Measurements from ENCODE around the gene USP34. TPM values are rescaled to one million over a fixed set of nuclear protein-coding genes. Genes with fewer than 3 reads are reported as not detected.

USP34 gene
- total and polyA plus RNA-seq, 9 of the 15 experiments (the other 6 are each of a cell fraction or from before 2014, with no cell fraction given) = 19.8 to 108 (median 67.8) TPM

DNA sequence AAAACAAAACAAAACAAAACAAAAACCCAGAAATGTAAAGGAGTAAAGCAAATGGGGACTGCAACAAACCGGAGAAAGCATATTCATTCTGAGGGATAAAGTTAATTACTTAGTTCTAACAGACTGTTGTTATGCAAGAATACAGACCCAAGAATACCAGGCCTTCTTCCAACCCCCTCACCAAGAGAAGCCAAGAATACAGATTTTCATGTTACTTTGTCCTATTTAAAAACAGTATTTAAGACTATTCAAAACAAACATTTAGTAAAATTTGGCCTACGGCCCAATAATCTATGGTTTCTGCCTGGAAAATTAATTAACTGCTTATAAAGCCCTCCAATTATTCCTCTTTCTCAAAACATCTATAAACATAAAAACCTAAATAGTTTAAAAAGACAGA is 91.4 kb downstream of the USP34 start:
- ChIA-PET POLR2A (interaction anchor here (0.7 to 1.2 kb wide), 3 partner anchors 8 to 18 kb away, joined by 3 to 5 read pairs (median 4); no protein-coding TSS in a partner anchor), CTCF (ENCODE audit: low intra/inter-chr PET ratio) (no interaction called here)
- no peak overlapping the region for H3K27ac ChIP-seq (ENCODE audit: extremely low read depth, low read depth, low read length)
- H3K4me3 ChIP-seq = no peak overlapping the region
- H3K9me3 ChIP-seq (replicated peaks; ENCODE audit: control insufficient read depth, insufficient read depth, low read depth, low read length) = no peaks in the 10 kb centered on the region
- H3K27me3 ChIP-seq (ENCODE audit: control insufficient read depth in 2 of 2, insufficient read depth in 2 of 2, low read length in 2 of 2) = no peaks in the 10 kb centered on the region
- no peak for FAIRE-seq
- H4K20me1 ChIP-seq (replicated peaks; ENCODE audit: control insufficient read depth, insufficient read depth, low read length) = no peaks in the 10 kb centered on the region
- H3K4me1 ChIP-seq (replicated peaks in 1 of 2; ENCODE audit: control insufficient read depth in 2 of 2, insufficient read depth in 2 of 2, low read length in 2 of 2) = no peaks in the 10 kb centered on the region
- no peak for ATAC-seq
- no peak for DNase-seq (ENCODE audit: extremely low read depth in 1 of 4, low spot score in 3 of 4)
- H2AFZ ChIP-seq (ENCODE audit: low read depth, low read length) = no peak overlapping the region
- no TSS peak for BruUV-seq (replicated peaks)
- no peaks in the 10 kb centered on the region for H3K9me1 ChIP-seq (ENCODE audit: control insufficient read depth, insufficient read depth, low read length)
- TF ChIP-seq CBFB (CRISPR knock-in tag; IDR thresholded peaks at IDR 0.05) (no peak), KHSRP (IDR thresholded peaks at IDR 0.05) (no peak), ZNF551 (CRISPR knock-in tag; IDR thresholded peaks at IDR 0.05) (no peak), MCM7 (IDR thresholded peaks at IDR 0.05) (no peak), ZSCAN32 (CRISPR knock-in tag; IDR thresholded peaks at IDR 0.05) (no peak), STAT5B (CRISPR knock-in tag; IDR thresholded peaks at IDR 0.05) (no peak), CEBPG (CRISPR knock-in tag; IDR thresholded peaks at IDR 0.05) (no peak), CEBPG (tag; conservative IDR thresholded peaks at IDR 0.05 in 1 of 2, IDR thresholded peaks at IDR 0.05 in 1 of 2) (no peak), MAFK (IDR thresholded peaks at IDR 0.05; ENCODE audit: low read length) (no peak), KDM4B (IDR thresholded peaks at IDR 0.05; ENCODE audit: borderline replicate concordance in 2 of 2, low read depth in 1 of 2) (no peak), ZNF780A (CRISPR knock-in tag; IDR thresholded peaks at IDR 0.05) (no peak), TARDBP (IDR thresholded peaks at IDR 0.05) (no peak), ZNF12 (CRISPR knock-in tag; IDR thresholded peaks at IDR 0.05) (no peak), DACH1 (IDR thresholded peaks at IDR 0.05; ENCODE audit: partially characterized antibody) (no peak), PHF21A (IDR thresholded peaks at IDR 0.05; ENCODE audit: borderline replicate concordance, low read depth) (no peak), ZNF511 (CRISPR knock-in tag; IDR thresholded peaks at IDR 0.05) (no peak), ELK1 (CRISPR knock-in tag; IDR thresholded peaks at IDR 0.05) (no peak), BHLHE40 (IDR thresholded peaks at IDR 0.05; ENCODE audit: low read length) (no peak)
- TF ChIP-seq, protein P1, sequence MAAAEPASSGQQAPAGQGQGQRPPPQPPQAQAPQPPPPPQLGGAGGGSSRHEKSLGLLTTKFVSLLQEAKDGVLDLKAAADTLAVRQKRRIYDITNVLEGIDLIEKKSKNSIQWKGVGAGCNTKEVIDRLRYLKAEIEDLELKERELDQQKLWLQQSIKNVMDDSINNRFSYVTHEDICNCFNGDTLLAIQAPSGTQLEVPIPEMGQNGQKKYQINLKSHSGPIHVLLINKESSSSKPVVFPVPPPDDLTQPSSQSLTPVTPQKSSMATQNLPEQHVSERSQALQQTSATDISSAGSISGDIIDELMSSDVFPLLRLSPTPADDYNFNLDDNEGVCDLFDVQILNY (CRISPR knock-in tag; IDR thresholded peaks at IDR 0.05) = no peak
- in situ Hi-C loops (cut with MboI) = no loop called here
- H3K4me2 ChIP-seq (ENCODE audit: insufficient read depth, low read length) = no peak overlapping the region
- no peak overlapping the region for H3K9ac ChIP-seq (ENCODE audit: insufficient read depth in 1 of 2, low read depth in 2 of 2, low read length in 2 of 2)
- 97% methylated on average over 2 of the region's 2 CpGs for WGBS (ENCODE audit: insufficient coverage, low coverage, missing lambda C conversion rate)
- peaks cover 74% of the 10 kb centered on the region for H3K36me3 ChIP-seq (ENCODE audit: control insufficient read depth, insufficient read depth, low read length)
- peaks cover 4% of the 10 kb centered on the region; the same call in 2 of the 3 replicates for H3K79me2 ChIP-seq (ENCODE audit: control insufficient read depth, insufficient read depth, low read length)
- intact Hi-C loops (cut with micrococcal nuclease) = no loop called here

Data from K562 (cell line).